ENCODE results near the gene ACIN1. TPM values are rescaled to one million over a fixed set of nuclear protein-coding genes. Genes with fewer than 3 reads are reported as not detected.

Gene ACIN1
- total and polyA plus RNA-seq, 9 of the 15 experiments (the other 6 are each of a cell fraction or from before 2014, with no cell fraction given) = 5.0 to 196 (median 129) TPM

- TF ChIP-seq NFE2 (IDR thresholded peaks at IDR 0.05; ENCODE audit: low read depth) = no peak
- no peak for TF ChIP-seq ZNF551 (CRISPR knock-in tag; IDR thresholded peaks at IDR 0.05)
- TF ChIP-seq PATZ1 (CRISPR knock-in tag; IDR thresholded peaks at IDR 0.05; ENCODE audit: borderline replicate concordance) = peak; percentile 58; the same call in 1 of the 2 replicates
- TF ChIP-seq MYNN (IDR thresholded peaks at IDR 0.05) = no peak
- TF ChIP-seq MYNN (CRISPR knock-in tag; IDR thresholded peaks at IDR 0.05) = no peak
- TF ChIP-seq ATF4 (CRISPR knock-in tag; IDR thresholded peaks at IDR 0.05) = 0 out of 2 replicates have a peak, but pooled peaks have one; percentile 4
- TF ChIP-seq PBX2 (CRISPR knock-in tag; IDR thresholded peaks at IDR 0.05; ENCODE audit: low read depth) = no peak
- no peak for TF ChIP-seq PBX2 (tag; conservative IDR thresholded peaks at IDR 0.05; ENCODE audit: low read depth)
- 0 out of 2 replicates have a peak, but pooled peaks have one; percentile 73 for TF ChIP-seq NBN (IDR thresholded peaks at IDR 0.05; ENCODE audit: low read depth)
- TF ChIP-seq HOMEZ (CRISPR knock-in tag; IDR thresholded peaks at IDR 0.05) = no peak
- TF ChIP-seq YBX1 (IDR thresholded peaks at IDR 0.05) = no peak
- TF ChIP-seq ELF4 (CRISPR knock-in tag; IDR thresholded peaks at IDR 0.05) = 0 out of 2 replicates have a peak, but pooled peaks have one; percentile 42
- TF ChIP-seq HDAC3 (IDR thresholded peaks at IDR 0.05; ENCODE audit: borderline replicate concordance, partially characterized antibody) = no peak
- TF ChIP-seq ARID1B (IDR thresholded peaks at IDR 0.05) = no peak; the same call in 1 of the 2 replicates
- no peak for TF ChIP-seq E2F4 (CRISPR knock-in tag; IDR thresholded peaks at IDR 0.05; ENCODE audit: low read depth)
- TF ChIP-seq ZNF695 (CRISPR knock-in tag; IDR thresholded peaks at IDR 0.05) = no peak
- TF ChIP-seq SMARCA4 (IDR thresholded peaks at IDR 0.05) = peak; percentile 57
- TF ChIP-seq ZBTB17 (CRISPR knock-in tag; IDR thresholded peaks at IDR 0.05) = 0 out of 2 replicates have a peak, but pooled peaks have one; percentile 33
- TF ChIP-seq ZNF76 (CRISPR knock-in tag; IDR thresholded peaks at IDR 0.05; ENCODE audit: borderline replicate concordance) = no peak
- no peak for TF ChIP-seq HNRNPH1 (optimal IDR thresholded peaks at IDR 0.05; ENCODE audit: low read depth, low read length)
Observed at GRCh38 chr14:23095196-23096108, 516 bp upstream of the ACIN1 start, which contains the start of gene C14orf119 (continued).

Data from K562 (cell line).